ENCODE results near the gene ZNF304. TPM values are rescaled to one million over a fixed set of nuclear protein-coding genes. Genes with fewer than 3 reads are reported as not detected.
A peak's percentile ranks its signal among the peaks of the same experiment; 100 is the strongest.

ZNF304 gene
- total and polyA plus RNA-seq, 2 of the 13 experiments (the other 11 are each of a cell fraction or from before 2014, with no cell fraction given) = 3.4 to 8.0 TPM

DNA sequence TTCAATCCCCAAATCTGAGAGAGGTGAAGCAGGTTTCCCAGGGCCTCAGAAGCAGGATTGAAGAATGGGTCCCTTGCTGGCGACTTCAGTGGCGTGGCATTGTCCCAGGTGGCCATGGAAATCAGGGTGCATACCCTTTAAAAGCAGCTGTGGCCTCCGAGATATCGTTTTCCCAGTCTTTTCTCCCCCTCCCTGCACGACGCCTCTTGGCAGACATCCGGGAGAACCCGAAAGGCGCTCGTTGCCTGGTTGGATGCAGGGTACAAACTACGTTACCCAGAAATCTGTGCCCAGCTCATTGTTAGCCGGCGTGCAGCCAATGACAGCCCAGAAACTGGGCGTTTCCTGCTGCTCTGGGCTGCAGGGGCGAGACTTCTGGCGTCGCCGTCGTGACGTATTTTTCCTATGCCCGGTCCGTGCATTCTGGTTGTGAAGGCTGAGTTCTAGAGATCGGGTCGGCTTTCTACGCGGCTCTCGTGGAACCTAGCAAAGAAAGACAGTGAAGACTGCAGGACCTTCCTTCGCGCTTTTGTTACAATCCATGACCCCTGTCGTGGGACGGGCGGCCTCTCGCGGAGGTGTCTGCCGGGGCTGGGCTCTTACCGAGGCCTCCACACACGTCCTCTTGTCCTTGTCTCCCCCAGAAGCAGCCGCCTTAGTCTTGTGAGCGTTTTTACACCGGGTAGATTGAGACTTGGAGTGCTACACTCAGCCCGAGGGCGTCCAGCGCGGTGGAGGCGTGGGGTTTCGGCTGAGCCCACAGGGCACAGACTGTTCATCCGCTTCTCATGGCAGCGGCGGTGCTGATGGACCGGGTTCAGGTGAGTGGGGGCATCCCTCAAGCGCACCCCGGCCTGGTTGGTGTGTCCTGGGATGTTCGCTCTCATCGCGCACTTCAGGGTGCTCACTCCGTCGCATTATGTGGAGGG, at the start of gene ZNF304 (continued):
- TF ChIP-seq SNAPC4 (CRISPR knock-in tag; IDR thresholded peaks at IDR 0.05) (0 out of 2 replicates have a peak, but pooled peaks have one; percentile 42), TOPORS (CRISPR knock-in tag; IDR thresholded peaks at IDR 0.05) (peak; percentile 5; the same call in 1 of the 2 replicates)
- TF ChIP-seq, protein P1, sequence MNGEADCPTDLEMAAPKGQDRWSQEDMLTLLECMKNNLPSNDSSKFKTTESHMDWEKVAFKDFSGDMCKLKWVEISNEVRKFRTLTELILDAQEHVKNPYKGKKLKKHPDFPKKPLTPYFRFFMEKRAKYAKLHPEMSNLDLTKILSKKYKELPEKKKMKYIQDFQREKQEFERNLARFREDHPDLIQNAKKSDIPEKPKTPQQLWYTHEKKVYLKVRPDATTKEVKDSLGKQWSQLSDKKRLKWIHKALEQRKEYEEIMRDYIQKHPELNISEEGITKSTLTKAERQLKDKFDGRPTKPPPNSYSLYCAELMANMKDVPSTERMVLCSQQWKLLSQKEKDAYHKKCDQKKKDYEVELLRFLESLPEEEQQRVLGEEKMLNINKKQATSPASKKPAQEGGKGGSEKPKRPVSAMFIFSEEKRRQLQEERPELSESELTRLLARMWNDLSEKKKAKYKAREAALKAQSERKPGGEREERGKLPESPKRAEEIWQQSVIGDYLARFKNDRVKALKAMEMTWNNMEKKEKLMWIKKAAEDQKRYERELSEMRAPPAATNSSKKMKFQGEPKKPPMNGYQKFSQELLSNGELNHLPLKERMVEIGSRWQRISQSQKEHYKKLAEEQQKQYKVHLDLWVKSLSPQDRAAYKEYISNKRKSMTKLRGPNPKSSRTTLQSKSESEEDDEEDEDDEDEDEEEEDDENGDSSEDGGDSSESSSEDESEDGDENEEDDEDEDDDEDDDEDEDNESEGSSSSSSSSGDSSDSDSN (CRISPR knock-in tag; IDR thresholded peaks at IDR 0.05) = no peak

Data from HepG2 (cell line).